ENCODE results near the gene TMEM270. TPM values are rescaled to one million over a fixed set of nuclear protein-coding genes. Genes with fewer than 3 reads are reported as not detected.
"Not testable (repeated sequence)": the region's sequence is repeated elsewhere in the genome, so short reads cannot be mapped to it uniquely, and the experiment has no call there.

TMEM270 gene
- total and polyA plus RNA-seq, 7 donors = 0.39 TPM; not detected in 6

DNA sequence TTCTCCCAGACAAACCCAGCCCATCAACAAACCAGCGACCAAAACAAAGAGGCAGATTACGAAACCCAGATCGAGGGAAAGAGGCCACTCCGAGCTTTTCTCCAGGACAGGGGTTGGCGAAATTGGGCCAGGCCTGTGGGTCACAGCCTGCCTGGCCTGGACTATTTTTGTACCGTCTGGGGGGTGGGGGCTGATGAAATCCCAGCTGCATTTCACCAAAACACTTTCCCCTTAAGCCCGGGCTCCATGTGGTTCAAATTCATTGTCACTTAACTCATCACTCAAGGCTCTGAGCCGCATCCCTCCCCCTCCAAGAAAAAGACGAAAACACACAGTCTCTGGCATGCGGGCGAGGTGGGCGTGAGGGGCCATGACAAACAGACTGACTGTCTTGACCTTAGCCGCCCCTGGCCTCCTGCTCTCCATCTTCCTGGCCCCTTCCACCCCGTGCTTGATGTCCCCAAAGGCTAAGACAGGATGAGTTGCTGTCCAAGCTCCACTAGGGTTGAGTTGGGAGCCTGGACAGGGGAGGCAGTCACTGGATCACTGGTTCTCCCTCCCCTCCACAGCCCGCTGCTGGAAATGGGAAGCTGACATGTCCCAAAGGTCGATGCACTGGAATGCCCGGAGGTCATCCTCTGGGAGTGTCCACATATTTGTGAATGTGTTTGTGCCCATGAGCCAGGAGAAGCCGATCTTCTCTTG lies 19.2 kb downstream of the TMEM270 start:
- no peaks in the 10 kb centered on the region for H3K36me3 ChIP-seq
- intact Hi-C loops (cut with DNase I) = no loop called here
- no peaks in the 10 kb centered on the region for H3K4me1 ChIP-seq
- DNase-seq = no peak
- peaks cover 0 to 4% (median 0%) of the 10 kb centered on the region in 3 donors for H3K27me3 ChIP-seq
- no peak overlapping the region for H3K4me3 ChIP-seq
- peak overlapping the region in 3 of 4 donors; percentile 9 to 74 (median 12) for H3K27ac ChIP-seq
- TF ChIP-seq, protein P1, sequence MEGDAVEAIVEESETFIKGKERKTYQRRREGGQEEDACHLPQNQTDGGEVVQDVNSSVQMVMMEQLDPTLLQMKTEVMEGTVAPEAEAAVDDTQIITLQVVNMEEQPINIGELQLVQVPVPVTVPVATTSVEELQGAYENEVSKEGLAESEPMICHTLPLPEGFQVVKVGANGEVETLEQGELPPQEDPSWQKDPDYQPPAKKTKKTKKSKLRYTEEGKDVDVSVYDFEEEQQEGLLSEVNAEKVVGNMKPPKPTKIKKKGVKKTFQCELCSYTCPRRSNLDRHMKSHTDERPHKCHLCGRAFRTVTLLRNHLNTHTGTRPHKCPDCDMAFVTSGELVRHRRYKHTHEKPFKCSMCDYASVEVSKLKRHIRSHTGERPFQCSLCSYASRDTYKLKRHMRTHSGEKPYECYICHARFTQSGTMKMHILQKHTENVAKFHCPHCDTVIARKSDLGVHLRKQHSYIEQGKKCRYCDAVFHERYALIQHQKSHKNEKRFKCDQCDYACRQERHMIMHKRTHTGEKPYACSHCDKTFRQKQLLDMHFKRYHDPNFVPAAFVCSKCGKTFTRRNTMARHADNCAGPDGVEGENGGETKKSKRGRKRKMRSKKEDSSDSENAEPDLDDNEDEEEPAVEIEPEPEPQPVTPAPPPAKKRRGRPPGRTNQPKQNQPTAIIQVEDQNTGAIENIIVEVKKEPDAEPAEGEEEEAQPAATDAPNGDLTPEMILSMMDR (IDR thresholded peaks at IDR 0.05) = no peak
- TF ChIP-seq EP300 (IDR thresholded peaks at IDR 0.05) = no peak
- no peak for TF ChIP-seq POLR2AphosphoS5 (IDR thresholded peaks at IDR 0.05)
- no peak for TF ChIP-seq POLR2A (IDR thresholded peaks at IDR 0.05)
- whole genome bisulfite sequencing, 2 donors = 77 to 85% methylated on average over 18 of the region's 18 CpGs
- H3K9me3 ChIP-seq = no peaks in the 10 kb centered on the region

DNA sequence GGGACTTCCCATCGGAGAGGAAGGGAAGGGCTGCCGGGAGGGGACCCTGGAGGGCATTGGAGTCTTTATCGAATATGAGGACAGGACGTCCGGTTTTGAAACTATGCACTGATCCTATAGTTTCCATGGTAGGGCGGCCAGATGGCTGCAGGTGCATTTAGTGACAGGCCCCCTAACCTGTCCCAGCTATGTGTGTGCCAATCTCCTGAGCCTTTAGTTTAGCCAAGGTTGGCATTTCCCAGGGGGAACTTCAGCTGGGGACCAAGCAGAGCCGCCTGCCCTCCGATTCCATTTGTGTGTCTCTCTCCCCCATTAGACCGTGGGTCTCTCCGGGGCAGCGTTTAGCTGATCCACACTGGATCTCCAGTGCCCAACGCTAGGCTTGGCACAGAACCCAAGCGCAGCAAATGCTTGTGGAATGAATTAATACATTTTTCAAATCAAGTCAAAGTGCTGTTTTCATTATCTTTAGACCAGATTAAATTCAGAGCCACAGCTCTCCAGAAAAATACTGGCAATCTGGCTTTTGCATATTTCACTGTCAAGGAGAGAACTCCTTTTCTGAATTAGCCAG lies 19.9 kb downstream of the TMEM270 start:
- H3K36me3 ChIP-seq = no peaks in the 10 kb centered on the region
- no peaks in the 10 kb centered on the region for H3K9me3 ChIP-seq
- H3K27ac ChIP-seq = peak overlapping the region in 3 of 4 donors; percentile 9 to 74 (median 12)
- no peak for DNase-seq
- H3K4me3 ChIP-seq = no peak overlapping the region
- intact Hi-C loops (cut with DNase I) = no loop called here
- peaks cover 0 to 2% (median under 1%) of the 10 kb centered on the region in 4 donors for H3K4me1 ChIP-seq
- WGBS, 2 donors = 85% methylated on average over 13 of the region's 13 CpGs
- H3K27me3 ChIP-seq = peaks cover 0 to 4% (median 0%) of the 10 kb centered on the region in 3 donors
- TF ChIP-seq POLR2AphosphoS5 (IDR thresholded peaks at IDR 0.05) (no peak), POLR2A (IDR thresholded peaks at IDR 0.05) (no peak), EP300 (IDR thresholded peaks at IDR 0.05) (no peak)
- TF ChIP-seq, protein P1 (IDR thresholded peaks at IDR 0.05) = no peak

DNA sequence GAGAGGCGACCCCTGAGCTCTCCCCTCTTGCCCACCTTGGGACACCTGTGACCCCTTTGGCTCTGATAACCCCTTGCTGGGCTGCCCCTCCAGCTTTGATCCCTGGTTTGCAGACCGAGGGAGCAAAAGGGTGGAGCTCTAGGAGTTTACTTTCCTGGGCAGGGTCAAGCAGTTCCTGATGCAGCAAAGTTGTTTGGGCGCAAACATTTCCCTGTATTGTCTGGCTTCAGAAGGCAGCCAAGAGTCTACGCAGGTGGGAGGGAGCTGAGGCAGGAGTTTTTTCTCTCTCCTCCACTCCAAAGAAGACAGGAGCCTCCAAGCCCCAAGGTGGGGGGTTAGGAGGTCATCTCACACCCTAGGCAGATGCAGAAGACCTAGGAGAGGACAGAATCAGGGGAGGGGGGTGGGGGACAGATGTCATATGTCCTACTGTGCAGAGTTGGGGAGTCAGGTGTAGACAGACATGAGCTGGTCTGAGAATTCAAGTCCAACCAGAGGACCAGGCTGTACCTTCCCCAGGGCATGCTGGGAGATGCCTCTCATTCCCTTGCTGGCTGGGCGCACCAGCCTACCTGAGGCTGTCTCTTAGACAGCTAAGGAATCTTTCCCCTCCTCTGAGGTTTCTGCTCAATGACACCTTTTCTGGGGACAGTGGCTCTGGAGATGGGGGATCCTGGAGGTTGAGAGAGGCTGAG lies 20.5 kb downstream of the TMEM270 start:
- 30 to 60% methylated on average over 5 of the region's 5 CpGs for WGBS, 2 donors
- H3K36me3 ChIP-seq = no peaks in the 10 kb centered on the region
- H3K27ac ChIP-seq = peak overlapping the region in 1 of 4 donors; percentile 74
- TF ChIP-seq, protein P1 (IDR thresholded peaks at IDR 0.05) = no peak
- TF ChIP-seq POLR2AphosphoS5 (IDR thresholded peaks at IDR 0.05) = no peak
- TF ChIP-seq EP300 (IDR thresholded peaks at IDR 0.05) = no peak
- TF ChIP-seq POLR2A (IDR thresholded peaks at IDR 0.05) = no peak
- H3K9me3 ChIP-seq = no peaks in the 10 kb centered on the region
- DNase-seq = no peak
- peaks cover 0 to 9% (median 7%) of the 10 kb centered on the region in 4 donors for H3K4me1 ChIP-seq
- H3K27me3 ChIP-seq = peaks cover 0 to 4% (median 0%) of the 10 kb centered on the region in 3 donors
- intact Hi-C loops (cut with DNase I) = no loop called here
- H3K4me3 ChIP-seq = no peak overlapping the region

DNA sequence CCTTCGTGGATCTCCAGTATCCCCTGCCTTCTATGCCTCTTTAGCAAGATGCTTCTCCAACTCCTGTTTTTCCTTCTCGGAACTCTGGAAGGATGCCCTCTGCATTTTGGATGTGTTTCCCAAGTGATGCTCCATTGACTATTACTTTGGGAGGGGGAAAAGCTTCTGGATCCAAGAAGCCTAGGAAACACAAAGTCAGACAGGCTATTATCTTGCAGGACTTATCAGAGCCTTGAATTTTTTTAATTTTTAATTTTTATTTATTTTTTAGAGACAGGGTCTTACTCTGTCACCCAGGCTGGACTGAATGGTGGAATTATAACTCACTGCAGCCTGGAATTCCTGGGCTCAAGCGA lies 21.1 kb downstream of the TMEM270 start:
- Histone ChIP-seq H3K9me3 (no peaks in the 10 kb centered on the region), H3K4me3 (no peak overlapping the region), H3K27me3 (peaks cover 0 to 4% (median 0%) of the 10 kb centered on the region in 3 donors), H3K27ac (no peak overlapping the region), H3K36me3 (no peaks in the 10 kb centered on the region), H3K4me1 (peaks cover 0 to 14% (median 12%) of the 10 kb centered on the region in 4 donors)
- TF ChIP-seq, protein P1 (IDR thresholded peaks at IDR 0.05) = no peak
- no peak for TF ChIP-seq EP300 (IDR thresholded peaks at IDR 0.05)
- no peak for TF ChIP-seq POLR2AphosphoS5 (IDR thresholded peaks at IDR 0.05)
- no peak for TF ChIP-seq POLR2A (IDR thresholded peaks at IDR 0.05)
- 88 to 90% methylated on average over 3 of the region's 3 CpGs for WGBS, 2 donors
- DNase-seq = no peak
- intact Hi-C loops (cut with DNase I) = no loop called here

DNA sequence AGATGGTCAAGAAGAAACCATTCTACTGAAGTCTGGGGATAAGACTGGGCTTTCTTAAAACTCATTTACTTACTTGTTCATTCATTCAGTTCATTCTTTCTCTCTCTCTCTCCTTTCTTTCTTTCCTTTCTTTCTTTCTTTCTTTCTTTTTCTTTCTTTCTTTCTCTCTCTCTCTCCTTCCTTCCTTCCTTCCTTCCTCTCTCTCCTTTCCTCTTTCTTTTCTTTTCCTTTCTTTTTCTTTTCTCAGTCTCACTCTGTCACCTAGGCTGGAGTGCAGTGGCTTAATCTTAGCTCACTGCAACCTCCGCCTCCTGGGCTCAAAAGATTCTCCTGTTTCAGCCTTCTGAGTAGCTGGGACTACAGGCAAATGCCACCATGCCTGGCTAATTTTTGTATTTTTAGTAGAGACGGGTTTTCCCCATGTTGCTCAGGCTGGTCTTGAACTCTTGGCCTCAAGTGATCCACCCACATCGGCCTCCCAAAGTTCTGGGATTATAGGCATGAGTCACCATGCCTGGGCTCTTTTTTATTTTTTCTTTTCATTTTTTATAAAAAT lies 24.0 kb downstream of the TMEM270 start:
- DNase-seq, H3K27me3 ChIP-seq, H3K9me3 ChIP-seq, H3K36me3 ChIP-seq, H3K4me3 ChIP-seq, H3K27ac ChIP-seq: not testable (repeated sequence)
- intact Hi-C loops (cut with DNase I) = loop anchor here (5.0 kb wide), 1 partner anchor 142 kb away; the partner anchor contains the start of gene ELN
- peaks cover 0 to 21% (median 17%) of the 10 kb centered on the region in 4 donors for H3K4me1 ChIP-seq
- 87 to 88% methylated on average over 3 of the region's 3 CpGs for WGBS, 2 donors

All from sigmoid colon (tissue), 7 donors.